Aorta (tissue), 5 donors: ENCODE results near the gene RPRD1B. TPM values are rescaled to one million over a fixed set of nuclear protein-coding genes. Genes with fewer than 3 reads are reported as not detected.

Source experiments
- ATAC-seq: fragments of 200-7000 bp; cut with Tn5 transposase; one replicate; pipeline ENCODE4 v1.9.1; 2022; ENCODE audit warnings: moderate library complexity; ENCODE audit not compliant: low FRiP score
- DNase-seq, 2 donors: peaks; one replicate each; pipeline ENCODE4 v3.0.0-alpha.2; 2020
- H3K27ac ChIP-seq, 2 donors: one replicate each; pipeline ENCODE4 v1.5.1; 2013; ENCODE audit warnings: low read length in 2 of 2, mild to moderate bottlenecking in 2 of 2, moderate library complexity in 2 of 2, control low read depth in 1 of 2, inconsistent platforms in 1 of 2, low read depth in 1 of 2
- H3K27me3 ChIP-seq, 2 donors: one replicate each; pipeline ENCODE4 v1.6.1; 2013; ENCODE audit warnings: control low read depth in 1 of 2, low read length in 1 of 2, mild to moderate bottlenecking in 1 of 2, moderate library complexity in 1 of 2; ENCODE audit not compliant: insufficient read depth in 2 of 2, control insufficient read depth in 1 of 2
- H3K36me3 ChIP-seq, 2 donors: one replicate each; pipeline ENCODE4 v1.6.1; 2013; ENCODE audit warnings: control low read depth in 1 of 2, low read length in 1 of 2, mild to moderate bottlenecking in 1 of 2; ENCODE audit not compliant: insufficient read depth in 2 of 2, control insufficient read depth in 1 of 2
- H3K4me1 ChIP-seq, 2 donors: one replicate each; pipeline ENCODE4 v1.6.1; 2013; ENCODE audit warnings: low read length in 2 of 2, control low read depth in 1 of 2, mild to moderate bottlenecking in 1 of 2, moderate library complexity in 1 of 2; ENCODE audit not compliant: insufficient read depth in 2 of 2, control insufficient read depth in 1 of 2
- H3K4me3 ChIP-seq, 2 donors: one replicate each; pipeline ENCODE4 v1.5.1; 2013; ENCODE audit warnings: low read length in 2 of 2, control low read depth in 1 of 2, mild to moderate bottlenecking in 1 of 2
- H3K9me3 ChIP-seq: one replicate; pipeline ENCODE4 v1.6.1; 2013; ENCODE audit warnings: mild to moderate bottlenecking, low read length; ENCODE audit not compliant: control insufficient read depth
- WGBS, 2 donors: extraction: QIAGEN DNeasy Blood & Tissue Kit; methylation state at CpG; one replicate each; pipeline ENCODE4 v1.1.7; 2013; 5-methylcytosine and 5-hydroxymethylcytosine counted together
- intact Hi-C, 2 donors: fragments of 100-400 bp; cut with DNase I; formaldehyde crosslinking; loops; one replicate each; pipeline versions ENCODE4 v1.14.2 to v1.15.0; 2022
- polyA plus RNA-seq, 2 donors: library from polyadenylated mRNA; stranded (reverse); fragments of 200-250 nt; gene quantifications; one replicate each; pipeline ENCODE4 v1.2.3, GENCODE V29; 2013
- total RNA-seq, 2 donors: library from RNA; stranded (reverse); fragmentation: NEBNext Ultra II Directional; extraction: Animal tissue kit (Norgen Biotek cat#: 25700); gene quantifications; one replicate each; pipeline ENCODE4 v1.2.1, GENCODE V29; 2021
- donor health status: healthy with polysubstance abuse.
- donor health status: Bipolar disorder and iron deficiency.
- donor health status: DM: no; HTN: no; CAD: no.
- donor health status: DM: no; HTN: no; CAD: no.
- donor health status: DM: yes; HTN: yes; CAD: no.

Gene RPRD1B
- total and polyA plus RNA-seq, 4 donors, result 6.9 to 43.5 (median 21.9) TPM

- Histone ChIP-seq H3K4me1 (no peaks in the 10 kb centered on the region), H3K4me3 (no peak overlapping the region), H3K9me3 (no peaks in the 10 kb centered on the region), H3K36me3 (peaks cover 0 to 5% of the 10 kb centered on the region in 2 donors), H3K27ac (no peak overlapping the region), H3K27me3 (no peaks in the 10 kb centered on the region)
- intact Hi-C loops, result no loop called here
- no peak for DNase-seq
- no peak for ATAC-seq
- 91% methylated on average over 15 of the region's 15 CpGs for WGBS, 2 donors
Measured at GRCh38 chr20:37999526-38000263, 33.9 kb upstream of the RPRD1B start.

GRCh38 chr20:38000293-38000692 lies 33.3 kb upstream of the RPRD1B start:
- no peaks in the 10 kb centered on the region for H3K4me1 ChIP-seq
- H3K9me3 ChIP-seq, result no peaks in the 10 kb centered on the region
- intact Hi-C loops, result no loop called here
- H3K36me3 ChIP-seq, result peaks cover 2 to 4% of the 10 kb centered on the region in 2 donors
- no peaks in the 10 kb centered on the region for H3K27me3 ChIP-seq
- WGBS, 2 donors, result 94 to 95% methylated on average over 13 of the region's 13 CpGs
- no peak overlapping the region for H3K27ac ChIP-seq
- no peak for ATAC-seq
- no peak for DNase-seq
- no peak overlapping the region for H3K4me3 ChIP-seq

- no peak overlapping the region for H3K27ac ChIP-seq
- H3K4me3 ChIP-seq, result no peak overlapping the region
- H3K9me3 ChIP-seq, result no peaks in the 10 kb centered on the region
- no peak for ATAC-seq
- no peaks in the 10 kb centered on the region for H3K4me1 ChIP-seq
- H3K36me3 ChIP-seq, result peaks cover 2 to 4% of the 10 kb centered on the region in 2 donors
- DNase-seq, result no peak
- H3K27me3 ChIP-seq, result no peaks in the 10 kb centered on the region
- 76 to 82% methylated on average over 6 of the region's 6 CpGs for WGBS, 2 donors
- intact Hi-C loops, result no loop called here
Measured at GRCh38 chr20:38001173-38001875, 32.2 kb upstream of the RPRD1B start.

GRCh38 chr20:38001981-38002380 lies 31.6 kb upstream of the RPRD1B start:
- Histone ChIP-seq H3K4me1 (no peaks in the 10 kb centered on the region), H3K36me3 (peaks cover 2 to 4% of the 10 kb centered on the region in 2 donors), H3K27me3 (no peaks in the 10 kb centered on the region), H3K4me3 (no peak overlapping the region), H3K9me3 (no peaks in the 10 kb centered on the region), H3K27ac (no peak overlapping the region)
- WGBS, 2 donors, result 93 to 95% methylated on average over 4 of the region's 4 CpGs
- DNase-seq (no peak), ATAC-seq (no peak)
- intact Hi-C loops, result no loop called here

GRCh38 chr20:38002422-38002821 lies 31.1 kb upstream of the RPRD1B start:
- Histone ChIP-seq H3K4me3 (no peak overlapping the region), H3K27me3 (no peaks in the 10 kb centered on the region), H3K9me3 (no peaks in the 10 kb centered on the region), H3K36me3 (peaks cover 4% of the 10 kb centered on the region in 2 donors), H3K27ac (no peak overlapping the region), H3K4me1 (no peaks in the 10 kb centered on the region)
- intact Hi-C loops, result no loop called here
- ATAC-seq (no peak), DNase-seq (no peak)
- 71% methylated on average over 8 of the region's 8 CpGs for WGBS, 2 donors

- DNase-seq, result no peak
- WGBS, 2 donors, result 92 to 94% methylated on average over 1 of the region's 1 CpG
- peaks cover 2 to 4% of the 10 kb centered on the region in 2 donors for H3K36me3 ChIP-seq
- no peaks in the 10 kb centered on the region for H3K9me3 ChIP-seq
- no peak overlapping the region for H3K4me3 ChIP-seq
- intact Hi-C loops, result no loop called here
- H3K4me1 ChIP-seq, result no peaks in the 10 kb centered on the region
- ATAC-seq, result no peak
- H3K27me3 ChIP-seq, result no peaks in the 10 kb centered on the region
- no peak overlapping the region for H3K27ac ChIP-seq
Measured at GRCh38 chr20:38004416-38004815, 29.1 kb upstream of the RPRD1B start.

GRCh38 chr20:38005903-38006302 lies 27.6 kb upstream of the RPRD1B start:
- DNase-seq, result no peak

GRCh38 chr20:38007526-38007925 lies 26.0 kb upstream of the RPRD1B start:
- H3K4me3 ChIP-seq, result no peak overlapping the region
- intact Hi-C loops, result no loop called here
- no peaks in the 10 kb centered on the region for H3K4me1 ChIP-seq
- H3K27ac ChIP-seq, result no peak overlapping the region
- H3K27me3 ChIP-seq, result no peaks in the 10 kb centered on the region
- H3K9me3 ChIP-seq, result no peaks in the 10 kb centered on the region
- peaks cover 2 to 4% of the 10 kb centered on the region in 2 donors for H3K36me3 ChIP-seq
- DNase-seq, result no peak
- WGBS, 2 donors, result 90 to 93% methylated on average over 1 of the region's 1 CpG
- no peak for ATAC-seq

More at GRCh38 chr20:38005903-38006302, 27.6 kb upstream of the RPRD1B start:
- no peak for ATAC-seq
- intact Hi-C loops, result no loop called here
- 80 to 86% methylated on average over 5 of the region's 5 CpGs for WGBS, 2 donors
- Histone ChIP-seq H3K9me3 (no peaks in the 10 kb centered on the region), H3K36me3 (peaks cover 2 to 4% of the 10 kb centered on the region in 2 donors), H3K4me1 (no peaks in the 10 kb centered on the region), H3K4me3 (no peak overlapping the region), H3K27me3 (no peaks in the 10 kb centered on the region), H3K27ac (no peak overlapping the region)
